Activated CD4-positive, CD25-positive, alpha-beta regulatory T cell treated with anti-CD3 and anti-CD28 coated beads, Interleukin-2, amount 50 U/mL, for 24 hours (primary cell): ENCODE data around the gene GRPEL1.

Experiments
- ATAC-seq, 2 donors: fragments of 150-1000 bp; cut with Tn5 transposase; one replicate each; pipeline ENCODE4 v1.10.0; 2021; ENCODE audit warnings: mild to moderate bottlenecking in 1 of 2, moderate library complexity in 1 of 2

Gene GRPEL1

DNA sequence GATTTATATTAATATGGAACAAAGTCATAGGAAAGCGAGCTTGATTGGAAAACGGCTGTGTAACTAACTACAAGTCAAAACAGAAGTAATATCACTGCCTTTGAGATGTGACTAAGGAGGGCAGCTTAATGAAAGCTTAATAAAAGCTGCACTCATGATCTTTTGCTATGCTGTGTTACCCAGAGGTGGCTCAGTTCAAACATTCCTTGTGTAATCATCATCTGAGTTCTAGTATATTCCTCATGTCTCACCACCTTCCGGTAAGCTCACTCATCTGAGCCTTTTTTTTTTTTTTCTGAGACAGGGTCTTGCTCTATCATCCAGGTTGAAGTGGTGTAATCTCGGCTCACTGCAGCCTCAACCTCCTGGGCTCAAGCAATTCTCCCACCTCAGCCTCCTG, 5.0 kb downstream of the GRPEL1 start:
- no peak for ATAC-seq

GRCh38 chr4:7061815-7062214, 6.0 kb downstream of the GRPEL1 start:
- no peak for ATAC-seq

DNA sequence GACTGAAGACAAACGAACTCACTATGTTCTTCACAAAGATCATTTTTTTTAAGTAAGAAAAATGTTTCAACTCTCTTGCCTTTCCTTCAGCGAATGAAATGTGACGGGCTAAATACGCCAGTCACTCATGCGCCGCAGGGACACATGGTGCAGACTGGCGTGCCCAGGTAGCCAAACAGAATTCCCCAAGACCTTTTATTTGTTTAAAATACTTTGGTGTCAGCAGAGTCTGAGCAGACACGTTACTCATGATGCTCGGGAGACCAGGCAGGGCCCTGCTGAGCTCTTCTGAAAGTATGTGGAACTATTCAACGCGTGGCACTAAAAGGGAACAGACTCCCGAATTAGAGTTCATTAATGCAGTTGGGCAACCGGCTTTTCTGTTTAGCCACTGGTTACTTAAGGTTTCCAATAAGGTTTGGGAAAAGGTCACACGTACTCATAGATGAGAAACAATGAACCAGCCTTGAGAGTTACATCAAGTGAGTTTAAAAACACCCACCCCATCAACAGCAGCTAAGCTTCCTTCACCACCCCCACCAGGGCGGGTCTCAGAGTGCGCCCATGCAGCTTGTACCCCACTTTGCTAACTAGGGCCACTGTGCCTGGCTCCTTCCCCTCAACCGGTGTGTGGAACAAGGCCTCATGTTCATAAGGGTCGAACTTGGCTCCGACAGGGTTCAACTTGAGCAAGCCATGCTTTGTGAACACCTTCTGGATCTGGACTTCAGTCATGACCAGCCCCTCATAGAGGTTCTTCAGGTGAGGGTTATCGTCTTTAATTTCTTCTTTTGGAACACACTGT, 7.3 kb downstream of the GRPEL1 start:
- ATAC-seq: no peak

GRCh38 chr4:7059662-7060061, 8.2 kb downstream of the GRPEL1 start:
- ATAC-seq: no peak

GRCh38 chr4:7058792-7059191, 9.1 kb downstream of the GRPEL1 start:
- no peak for ATAC-seq

- ATAC-seq: no peak
These were observed 11.9 kb downstream of the GRPEL1 start for GRCh38 chr4:7055990-7056325.

DNA sequence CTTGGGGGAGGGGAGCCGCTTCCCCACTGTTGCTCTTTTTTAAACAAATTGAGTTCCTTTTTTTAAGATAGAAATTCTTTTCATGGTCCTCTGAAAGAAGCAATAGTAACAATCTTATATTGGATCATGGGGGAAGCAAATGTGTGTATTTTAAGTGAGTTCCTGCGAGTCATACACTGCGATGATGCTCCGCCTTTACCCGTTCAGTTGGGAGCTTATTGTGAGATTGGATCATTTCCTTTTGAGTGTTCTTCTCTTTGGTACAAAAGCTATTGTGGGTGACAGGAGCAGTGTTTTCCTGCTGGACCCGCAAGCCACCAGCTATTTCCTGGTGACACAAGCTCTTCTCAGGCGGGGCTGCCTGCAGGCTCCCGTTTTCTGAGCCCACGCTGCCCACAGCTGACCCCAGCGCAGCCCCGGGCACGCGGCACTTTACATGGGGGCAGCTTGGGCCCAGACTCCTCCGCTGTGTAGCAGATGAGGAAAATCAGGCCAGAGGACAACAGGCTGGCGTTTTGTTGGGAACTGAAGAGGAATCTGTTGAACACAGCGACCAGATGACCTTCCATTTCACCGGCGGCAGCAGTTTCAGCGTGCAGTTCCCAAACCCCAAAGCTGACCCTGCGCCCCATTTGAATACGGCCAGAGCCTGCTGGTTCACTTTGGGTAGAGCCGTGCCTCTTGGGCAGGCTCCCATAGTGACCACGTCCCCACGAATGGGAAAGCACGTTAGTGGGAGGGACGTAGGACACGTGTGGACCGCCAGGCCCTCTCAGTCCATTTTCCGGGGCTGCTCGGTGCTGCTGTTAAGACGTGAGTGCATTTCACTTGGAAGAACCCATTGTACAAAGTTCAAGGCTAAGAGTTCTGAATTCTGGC, 12.5 kb downstream of the GRPEL1 start:
- no peak for ATAC-seq

DNA sequence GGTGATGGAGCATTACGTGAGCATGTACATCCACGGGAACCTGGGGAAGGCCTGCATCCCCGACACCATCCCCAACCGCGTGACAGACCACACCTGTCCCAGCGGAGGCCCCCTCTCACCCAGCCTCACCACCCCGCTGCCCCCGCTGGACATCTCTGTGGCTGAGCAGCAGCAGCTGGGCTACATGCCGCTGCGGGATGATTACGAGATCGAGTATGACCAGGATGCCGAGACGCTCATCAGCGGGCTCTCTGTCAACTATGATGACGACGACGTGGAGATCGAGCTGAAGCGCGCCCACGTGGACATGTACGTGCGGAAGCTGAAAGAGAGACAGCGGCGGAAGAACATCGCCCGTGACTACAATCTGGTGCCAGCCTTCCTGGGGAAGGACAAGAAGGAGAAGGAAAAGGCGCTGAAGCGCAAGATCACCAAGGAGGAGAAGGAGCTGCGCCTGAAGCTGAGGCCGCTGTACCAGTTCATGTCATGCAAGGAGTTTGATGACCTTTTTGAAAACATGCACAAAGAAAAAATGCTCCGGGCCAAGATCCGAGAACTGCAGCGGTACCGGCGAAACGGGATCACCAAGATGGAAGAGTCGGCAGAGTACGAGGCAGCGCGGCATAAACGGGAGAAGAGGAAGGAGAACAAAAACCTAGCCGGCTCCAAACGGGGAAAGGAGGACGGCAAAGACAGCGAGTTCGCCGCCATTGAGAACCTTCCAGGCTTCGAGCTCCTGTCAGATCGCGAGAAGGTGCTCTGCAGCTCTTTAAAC, 13.6 kb downstream of the GRPEL1 start:
- ATAC-seq: no peak

DNA sequence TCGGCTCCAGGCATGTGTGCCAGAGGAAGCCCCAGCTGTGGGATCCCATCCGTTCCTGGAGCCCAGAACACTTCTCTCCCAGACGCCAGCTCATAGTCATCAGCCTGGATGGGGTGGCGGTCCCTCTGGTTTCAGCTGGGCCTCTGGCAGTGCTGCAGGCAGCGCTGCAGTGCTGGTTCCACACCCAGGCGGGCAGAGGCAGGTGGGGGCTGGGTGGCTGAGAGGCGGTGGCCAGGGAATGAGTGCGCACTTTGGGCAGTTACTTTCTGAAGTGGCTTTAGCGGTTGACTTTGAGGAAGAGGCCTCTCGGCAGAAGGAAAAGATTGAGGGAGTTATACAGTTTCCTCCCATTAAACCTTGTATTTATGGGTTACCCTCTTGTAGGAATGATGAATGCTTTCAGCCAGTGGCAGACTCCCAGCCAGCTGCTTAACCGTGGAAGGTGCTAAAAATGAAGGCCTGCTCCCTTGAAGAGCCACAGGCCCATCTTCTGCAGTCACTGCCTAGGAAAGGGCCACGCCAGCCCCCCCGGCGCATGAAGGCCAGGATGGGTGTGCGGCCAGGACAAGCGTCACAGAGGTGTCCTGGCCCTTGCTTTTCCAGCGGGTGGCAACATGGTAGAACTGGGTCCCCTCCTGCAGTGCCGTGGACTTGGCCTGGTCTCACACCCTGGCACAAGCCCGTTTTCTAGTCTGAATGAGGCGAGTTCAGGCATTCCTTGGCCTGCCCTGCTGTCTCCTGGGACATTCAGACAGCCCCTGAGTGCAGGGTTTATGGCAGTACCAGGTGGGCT, 14.7 kb downstream of the GRPEL1 start:
- ATAC-seq: no peak

GRCh38 chr4:7052313-7052712, 15.6 kb downstream of the GRPEL1 start:
- no peak for ATAC-seq

DNA sequence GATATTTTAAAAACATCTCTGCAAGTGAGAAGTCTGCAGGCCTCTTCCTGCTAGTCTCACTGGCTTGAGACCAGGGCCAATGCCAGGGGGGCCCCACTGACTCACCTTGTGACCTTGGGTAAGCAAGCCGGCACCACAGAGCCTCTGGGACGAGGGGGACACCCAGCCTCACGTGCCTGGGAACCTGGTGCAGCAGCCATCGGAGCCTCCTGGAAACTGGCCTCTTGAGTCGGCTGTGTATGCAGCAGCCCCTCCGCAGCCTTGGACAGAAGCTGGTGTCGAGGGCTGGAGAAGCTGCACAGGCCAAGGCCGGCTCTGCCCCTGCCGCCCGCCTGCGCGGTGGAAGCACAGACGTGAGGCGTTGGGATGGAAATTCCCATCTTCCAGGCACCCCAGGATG, 16.0 kb downstream of the GRPEL1 start:
- no peak for ATAC-seq

DNA sequence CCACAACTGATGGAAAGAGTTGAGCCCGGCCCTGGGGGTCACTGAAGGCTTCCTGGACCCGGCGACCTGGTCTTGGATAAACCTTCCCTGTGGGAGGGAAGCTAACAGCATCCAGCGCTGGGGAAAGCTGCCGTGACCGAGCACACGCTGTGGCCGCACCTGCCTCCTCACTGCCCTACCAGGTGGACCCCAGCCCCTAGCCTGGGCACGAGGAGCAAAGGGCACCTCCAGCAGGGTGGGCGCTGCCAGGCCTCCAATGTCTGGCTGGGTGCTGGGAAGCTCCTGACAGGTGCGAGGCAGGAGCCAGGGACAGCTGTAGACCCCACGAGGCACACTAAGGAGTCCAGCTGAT, 16.7 kb downstream of the GRPEL1 start:
- ATAC-seq: no peak

GRCh38 chr4:7050481-7051143, 17.3 kb downstream of the GRPEL1 start:
- no peak for ATAC-seq

DNA sequence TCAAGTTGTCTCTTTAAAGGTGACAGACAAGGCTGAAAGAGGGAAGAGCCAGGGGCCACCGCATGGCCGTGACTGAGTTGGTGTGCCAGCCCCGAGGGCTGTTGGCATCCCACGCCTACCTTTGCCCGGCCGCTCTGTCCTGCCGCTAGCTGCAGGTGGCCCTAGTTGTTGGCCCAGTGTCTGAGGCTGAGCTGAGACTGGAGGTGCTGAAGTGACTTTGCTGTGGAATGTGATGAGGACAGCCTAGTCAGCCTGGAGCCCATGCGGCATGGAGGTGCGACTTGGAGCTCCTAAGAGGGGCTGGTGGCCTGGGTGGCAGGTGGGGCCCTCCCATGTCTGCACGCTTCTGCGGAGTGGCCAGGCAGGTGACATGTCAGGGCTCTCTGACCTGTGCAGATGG, 18.1 kb downstream of the GRPEL1 start:
- ATAC-seq: no peak

GRCh38 chr4:7049295-7049694, 18.6 kb downstream of the GRPEL1 start:
- no peak for ATAC-seq

GRCh38 chr4:7048642-7049041, 19.2 kb downstream of the GRPEL1 start:
- no peak for ATAC-seq

- no peak for ATAC-seq
These were observed 20.9 kb downstream of the GRPEL1 start for GRCh38 chr4:7046971-7047370.

- ATAC-seq: no peak
These were observed 21.6 kb downstream of the GRPEL1 start for GRCh38 chr4:7045961-7046921.

- no peak for ATAC-seq
These were observed 22.3 kb downstream of the GRPEL1 start for GRCh38 chr4:7045553-7045952.

DNA sequence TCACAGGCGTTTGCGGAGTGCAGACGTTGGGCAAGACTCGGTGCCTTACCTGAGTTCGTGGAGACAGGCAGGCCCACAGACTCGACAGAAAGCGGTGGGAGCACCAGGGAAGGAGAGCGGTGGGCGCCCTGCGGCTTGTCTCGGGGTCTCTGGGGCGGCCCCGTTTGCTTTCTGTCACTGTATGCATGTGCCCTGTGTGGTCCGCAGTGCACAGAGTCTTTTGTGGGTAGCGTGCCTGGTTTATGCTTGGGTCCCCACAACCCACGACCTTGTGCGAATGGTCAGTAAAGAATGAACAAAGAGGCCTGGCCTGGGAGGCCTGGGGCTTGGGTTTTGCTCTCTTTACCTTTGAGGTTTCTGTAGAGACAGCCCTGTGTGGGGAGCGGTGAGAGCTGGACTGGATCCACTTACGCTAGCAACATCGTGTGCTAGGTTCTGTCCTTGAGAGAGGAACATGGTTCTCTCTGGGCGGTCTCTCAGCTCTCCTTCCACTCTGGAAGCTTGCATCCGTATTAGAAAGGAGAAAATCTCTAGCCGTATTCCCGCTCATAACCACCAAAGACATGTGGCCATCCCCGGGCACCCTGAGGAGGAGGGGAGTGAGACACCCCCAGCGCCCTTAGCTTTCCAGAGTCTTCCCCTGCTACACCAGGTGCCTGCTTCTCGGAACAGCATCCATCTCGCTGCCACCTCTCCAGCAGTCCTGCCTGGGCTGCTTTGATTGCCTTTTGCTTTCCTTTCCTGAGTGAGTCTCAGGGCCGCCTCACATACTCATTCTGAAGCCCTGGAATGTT, 23.5 kb downstream of the GRPEL1 start:
- ATAC-seq: no peak
